Endothelial cell of umbilical vein (primary cell): ENCODE results near the gene STK16. TPM values are rescaled to one million over a fixed set of nuclear protein-coding genes. Genes with fewer than 3 reads are reported as not detected.

Source experiments
- BruUV-seq: library from RNA; stranded (reverse); fragments of 400-500 nt; replicated peaks from 2 replicates; lab custom pipeline; 2021; lab: Mats Ljungman, UMichigan
- CTCF ChIA-PET: fragments of 300-600, 350-600 bp; sonication (Branson Sonifier 250); formaldehyde crosslinking; loops from one replicate; lab custom pipeline; 2021; ENCODE audit warnings: antibody characterized with exemption, inconsistent platforms; lab: Charles Lee
- POLR2A ChIA-PET: fragments of 300-600, 350-600 bp; sonication (Branson Sonifier 250); formaldehyde crosslinking; loops from one replicate; lab custom pipeline; 2021; ENCODE audit warnings: antibody characterized with exemption, inconsistent platforms; lab: Charles Lee
- DNase-seq: peaks from one replicate; pipeline ENCODE4 v3.0.0-alpha.2; 2011; ENCODE audit warnings: low read depth, low spot score
- FAIRE-seq: peaks from 2 replicates; lab custom pipeline; 2011; peaks lifted over from hg19 to GRCh38; lab: Jason Lieb, UNC
- H2AFZ ChIP-seq: 2 replicates; pipeline ENCODE4 v1.6.0; 2012; ENCODE audit warnings: low read depth, low read length, control low read depth, inconsistent platforms
- H3K27ac ChIP-seq: 2 replicates; pipeline ENCODE4 v1.5.1; 2011; ENCODE audit warnings: low read depth, mild to moderate bottlenecking, control low read depth, low read length, moderate library complexity; ENCODE audit not compliant: insufficient read depth
- H3K27me3 ChIP-seq, 2 experiments: 2 replicates each; pipeline versions ENCODE4 v1.6.0 to v1.6.1; 2011; ENCODE audit warnings: low read length in 2 of 2, mixed read lengths in 1 of 2; ENCODE audit not compliant: control insufficient read depth in 2 of 2, insufficient read depth in 2 of 2
- H3K36me3 ChIP-seq, 2 experiments: 2 replicates in 1 of 2; 3 replicates in 1 of 2; pipeline ENCODE4 v1.5.1; 2011; ENCODE audit warnings: low read length in 2 of 2, mild to moderate bottlenecking in 1 of 2, moderate library complexity in 1 of 2; ENCODE audit not compliant: control insufficient read depth in 2 of 2, insufficient read depth in 2 of 2; ENCODE audit errors: extremely low read depth in 1 of 2
- H3K4me1 ChIP-seq: 3 replicates; pipeline ENCODE4 v1.5.1; 2011; ENCODE audit warnings: mild to moderate bottlenecking, low read length; ENCODE audit not compliant: control insufficient read depth, insufficient read depth; ENCODE audit errors: extremely low read depth
- H3K4me2 ChIP-seq: 2 replicates; pipeline ENCODE4 v1.6.1; 2011; ENCODE audit warnings: low read length, control low read depth, mixed read lengths; ENCODE audit not compliant: insufficient read depth
- H3K4me3 ChIP-seq, 3 experiments: fragments of 200-600 bp in 1 of 3; sonication (generic), shearing (Covaris generic) in 1 of 3; replicated peaks in 1 of 3; 2 replicates each; pipeline ENCODE4 v1.5.1; 2011 to 2016; ENCODE audit warnings: control low read depth in 3 of 3, low read length in 3 of 3, mild to moderate bottlenecking in 2 of 3, inconsistent platforms in 1 of 3, low read depth in 1 of 3, moderate library complexity in 1 of 3; ENCODE audit not compliant: insufficient read depth in 1 of 3
- H3K79me2 ChIP-seq: 2 replicates; pipeline ENCODE4 v1.6.0; 2012; ENCODE audit warnings: low read length, inconsistent platforms; ENCODE audit not compliant: control insufficient read depth, insufficient read depth
- H3K9ac ChIP-seq: replicated peaks from 2 replicates; pipeline ENCODE3; 2011; ENCODE audit warnings: low read length, control low read depth; ENCODE audit not compliant: insufficient read depth; ENCODE audit errors: extremely low read depth
- H3K9me1 ChIP-seq: replicated peaks from 3 replicates; pipeline ENCODE4 v1.6.0; 2011; ENCODE audit warnings: mild to moderate bottlenecking, low read length; ENCODE audit not compliant: control insufficient read depth, insufficient read depth; ENCODE audit errors: extremely low read depth
- H3K9me3 ChIP-seq: replicated peaks from 2 replicates; pipeline ENCODE4 v1.5.1; 2012; ENCODE audit warnings: low read length, inconsistent platforms; ENCODE audit not compliant: control insufficient read depth, insufficient read depth
- H4K20me1 ChIP-seq: replicated peaks from 2 replicates; pipeline ENCODE3; 2011; ENCODE audit warnings: mild to moderate bottlenecking, low read length; ENCODE audit not compliant: control insufficient read depth, insufficient read depth; ENCODE audit errors: extremely low read depth
- EZH2 ChIP-seq: IDR thresholded peaks from 2 replicates; pipeline ENCODE4 v1.6.1; 2012; ENCODE audit warnings: borderline replicate concordance, low read depth, mild to moderate bottlenecking, moderate library complexity, low read length, inconsistent platforms; ENCODE audit not compliant: severe bottlenecking
- FOS ChIP-seq: IDR thresholded peaks from 2 replicates; pipeline ENCODE4 v1.6.1; 2011; ENCODE audit warnings: mild to moderate bottlenecking, low read length, moderate library complexity, borderline replicate concordance; ENCODE audit not compliant: insufficient read depth
- GATA2 ChIP-seq: IDR thresholded peaks from 2 replicates; pipeline ENCODE4 v1.7.0; 2011; ENCODE audit warnings: low read depth, mild to moderate bottlenecking, moderate library complexity, mixed read lengths, low read length; ENCODE audit not compliant: insufficient read length, insufficient read depth
- JUN ChIP-seq: IDR thresholded peaks from 2 replicates; pipeline ENCODE4 v1.6.1; 2011; ENCODE audit warnings: borderline replicate concordance, low read depth; ENCODE audit not compliant: insufficient read length, insufficient read depth
- MYC ChIP-seq: IDR thresholded peaks from one replicate; pipeline ENCODE4 v1.6.1; 2011; ENCODE audit warnings: mild to moderate bottlenecking, low read depth, low read length
- POLR2A ChIP-seq: IDR thresholded peaks from 2 replicates; pipeline ENCODE4 v1.6.1; 2012; ENCODE audit warnings: low read depth, mild to moderate bottlenecking, control low read depth, low read length
- POLR2AphosphoS5 ChIP-seq: IDR thresholded peaks from 2 replicates; pipeline ENCODE4 v1.6.1; 2012; ENCODE audit warnings: low read depth, mild to moderate bottlenecking, control low read depth, low read length, moderate library complexity; ENCODE audit not compliant: insufficient read depth
- dilution Hi-C: fragments of 300-500 bp; cut with MboI; formaldehyde crosslinking; loops from one replicate; pipeline ENCODE4 v1.15.0; 2019; ENCODE audit warnings: low sequenced_read_pairs; ENCODE audit not compliant: extremely low pct_ligation_motif_present
- intact Hi-C: fragments of 100-400 bp; cut with micrococcal nuclease; formaldehyde crosslinking; loops from one replicate; pipeline ENCODE4 v1.10.0; 2022
- polyA plus RNA-seq, 4 experiments: library from polyadenylated mRNA; depleted of rRNA in 3 of 4; stranded (reverse) in 3 of 4; unstranded in 1 of 4; fragments of >200 nt; gene quantifications; 2 replicates each; pipeline versions ENCODE4 v1.2.1 to v1.2.3, GENCODE V29; 2011 to 2012; ENCODE audit warnings: missing spikeins in 1 of 4
- total RNA-seq: library from RNA; stranded (reverse); gene quantifications from 2 replicates; pipeline ENCODE4 v1.2.3, GENCODE V29; 2021
- TF ChIP-seq, protein P1 (sequence below), 2 donors: IDR thresholded peaks; 1 replicate in 1 of 2; 2 replicates in 1 of 2; pipeline ENCODE4 v1.5.1; 2011; ENCODE audit warnings: low read length in 2 of 2, mild to moderate bottlenecking in 2 of 2, moderate library complexity in 2 of 2, control low read depth in 1 of 2, inconsistent platforms in 1 of 2, low read depth in 1 of 2; ENCODE audit not compliant: insufficient read depth in 1 of 2; ENCODE audit errors: extremely low read depth in 1 of 2
- TF ChIP-seq, protein P2 (sequence below): IDR thresholded peaks from 2 replicates; pipeline ENCODE4 v1.6.1; 2011; ENCODE audit not compliant: insufficient read depth, insufficient read length

STK16 gene
- total and polyA plus RNA-seq, 2 donors (not counting 3 experiments of a cell fraction or from before 2014, with no cell fraction given), result 18.8 to 63.2 TPM

GRCh38 chr2:219252084-219252483 is 6.8 kb downstream of the STK16 start:
- H3K9me3 ChIP-seq, result no peaks in the 10 kb centered on the region
- peaks cover 2% of the 10 kb centered on the region in 2 experiments for H3K36me3 ChIP-seq
- H3K27me3 ChIP-seq, result peaks cover 15 to 16% of the 10 kb centered on the region in 2 experiments
- intact Hi-C loops, result loop anchor here (2.0 kb wide), 2 partner anchors 33 to 43 kb away; partner anchors contain the start of gene ABCB6
- DNase-seq, result no peak
- no peak overlapping the region for H3K27ac ChIP-seq
- no peak for TF ChIP-seq POLR2A
- TF ChIP-seq, protein P1, sequence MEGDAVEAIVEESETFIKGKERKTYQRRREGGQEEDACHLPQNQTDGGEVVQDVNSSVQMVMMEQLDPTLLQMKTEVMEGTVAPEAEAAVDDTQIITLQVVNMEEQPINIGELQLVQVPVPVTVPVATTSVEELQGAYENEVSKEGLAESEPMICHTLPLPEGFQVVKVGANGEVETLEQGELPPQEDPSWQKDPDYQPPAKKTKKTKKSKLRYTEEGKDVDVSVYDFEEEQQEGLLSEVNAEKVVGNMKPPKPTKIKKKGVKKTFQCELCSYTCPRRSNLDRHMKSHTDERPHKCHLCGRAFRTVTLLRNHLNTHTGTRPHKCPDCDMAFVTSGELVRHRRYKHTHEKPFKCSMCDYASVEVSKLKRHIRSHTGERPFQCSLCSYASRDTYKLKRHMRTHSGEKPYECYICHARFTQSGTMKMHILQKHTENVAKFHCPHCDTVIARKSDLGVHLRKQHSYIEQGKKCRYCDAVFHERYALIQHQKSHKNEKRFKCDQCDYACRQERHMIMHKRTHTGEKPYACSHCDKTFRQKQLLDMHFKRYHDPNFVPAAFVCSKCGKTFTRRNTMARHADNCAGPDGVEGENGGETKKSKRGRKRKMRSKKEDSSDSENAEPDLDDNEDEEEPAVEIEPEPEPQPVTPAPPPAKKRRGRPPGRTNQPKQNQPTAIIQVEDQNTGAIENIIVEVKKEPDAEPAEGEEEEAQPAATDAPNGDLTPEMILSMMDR (IDR thresholded peaks at IDR 0.05; ENCODE audit: extremely low read depth in 1 of 2, insufficient read depth in 1 of 2, low read depth in 1 of 2, low read length in 2 of 2), result no peak
- TF ChIP-seq, protein P2, sequence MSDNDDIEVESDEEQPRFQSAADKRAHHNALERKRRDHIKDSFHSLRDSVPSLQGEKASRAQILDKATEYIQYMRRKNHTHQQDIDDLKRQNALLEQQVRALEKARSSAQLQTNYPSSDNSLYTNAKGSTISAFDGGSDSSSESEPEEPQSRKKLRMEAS, result no peak
- no peak for TF ChIP-seq POLR2AphosphoS5
- TF ChIP-seq GATA2, result no peak
- no peak for TF ChIP-seq FOS
- TF ChIP-seq MYC, result no peak
- TF ChIP-seq EZH2, result no peak
- TF ChIP-seq JUN, result no peak
- FAIRE-seq, result no peak
- H3K4me3 ChIP-seq, result no peak overlapping the region
- no peaks in the 10 kb centered on the region for H3K9me1 ChIP-seq
- no peak overlapping the region for H3K4me2 ChIP-seq
- no peak overlapping the region for H2AFZ ChIP-seq
- no TSS peak for BruUV-seq
- CTCF ChIA-PET, result interaction anchor here (1.2 to 2.5 kb wide), 3 partner anchors 26 to 43 kb away, joined by 3 to 14 read pairs (median 7); partner anchors contain the start of gene DNAJB2
- H3K9ac ChIP-seq, result no peak overlapping the region
- H3K79me2 ChIP-seq, result no peaks in the 10 kb centered on the region
- POLR2A ChIA-PET, result interaction anchor here (1.1 kb wide), 1 partner anchor 27 kb away, joined by 4 read pairs; the partner anchor contains the start of gene DNAJB2
- dilution Hi-C loops, result no loop called here
- H4K20me1 ChIP-seq, result no peaks in the 10 kb centered on the region
- H3K4me1 ChIP-seq, result peaks cover 39% of the 10 kb centered on the region
